ENCODE data around the gene RAN.
A peak's percentile ranks its signal among the peaks of the same experiment; 100 is the strongest.
"Not testable (repeated sequence)": the region's sequence is repeated elsewhere in the genome, so short reads cannot be mapped to it uniquely, and the experiment has no call there.

Gene RAN

DNA sequence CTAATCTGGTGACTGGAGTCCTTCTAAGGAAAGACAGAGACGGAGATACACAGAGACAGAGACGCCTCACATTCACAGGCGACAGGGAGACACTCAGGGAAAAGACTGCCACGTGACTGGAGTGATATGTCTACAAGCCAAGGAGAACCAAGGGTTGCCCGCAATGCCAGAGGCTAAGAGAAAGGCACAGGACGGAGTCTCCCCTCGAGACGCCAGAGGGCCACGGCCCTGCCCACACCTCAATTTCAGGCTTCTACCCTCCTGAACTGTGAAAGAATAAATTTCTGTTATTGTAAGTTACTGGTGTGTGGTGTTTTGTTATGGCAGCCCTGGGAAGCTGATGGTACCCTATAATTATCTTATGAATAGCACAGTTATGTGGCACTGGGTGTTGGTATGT, 11.6 kb upstream of the RAN start:
- Histone ChIP-seq H3K36me3 (ENCODE audit: insufficient read depth, low read length) (no peaks in the 10 kb centered on the region), H3K9me3 (ENCODE audit: low read length) (peaks cover 3% of the 10 kb centered on the region), H3K4me3 (ENCODE audit: low read length) (no peak overlapping the region), H2AFZ (ENCODE audit: low read depth, low read length) (no peak overlapping the region), H3K4me1 (ENCODE audit: insufficient read depth, low read length) (no peaks in the 10 kb centered on the region), H3K27me3 (ENCODE audit: insufficient read depth, low read length) (no peaks in the 10 kb centered on the region)

DNA sequence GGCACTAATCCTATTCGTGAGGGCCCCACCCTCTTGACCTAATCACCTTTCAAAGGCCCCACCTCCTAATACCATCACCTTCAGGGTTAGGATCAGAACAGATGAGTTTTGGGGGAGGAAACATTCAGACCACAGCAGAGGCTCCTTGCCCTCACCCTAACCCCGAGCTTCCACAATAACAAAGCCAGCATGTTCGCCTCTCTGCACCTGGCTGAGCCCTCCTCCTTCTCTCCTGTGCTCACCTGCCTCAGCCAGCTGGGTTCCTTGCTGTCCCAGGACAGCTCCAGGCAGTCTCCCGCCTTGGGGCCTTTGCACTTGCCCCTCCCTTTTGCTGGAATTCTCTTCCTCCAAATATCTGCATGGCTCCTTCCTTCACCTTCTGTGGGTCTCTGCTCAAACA, 9.7 kb upstream of the RAN start:
- Histone ChIP-seq H3K9me3 (ENCODE audit: low read length) (peaks cover 3% of the 10 kb centered on the region), H3K36me3 (ENCODE audit: insufficient read depth, low read length) (no peaks in the 10 kb centered on the region)

DNA sequence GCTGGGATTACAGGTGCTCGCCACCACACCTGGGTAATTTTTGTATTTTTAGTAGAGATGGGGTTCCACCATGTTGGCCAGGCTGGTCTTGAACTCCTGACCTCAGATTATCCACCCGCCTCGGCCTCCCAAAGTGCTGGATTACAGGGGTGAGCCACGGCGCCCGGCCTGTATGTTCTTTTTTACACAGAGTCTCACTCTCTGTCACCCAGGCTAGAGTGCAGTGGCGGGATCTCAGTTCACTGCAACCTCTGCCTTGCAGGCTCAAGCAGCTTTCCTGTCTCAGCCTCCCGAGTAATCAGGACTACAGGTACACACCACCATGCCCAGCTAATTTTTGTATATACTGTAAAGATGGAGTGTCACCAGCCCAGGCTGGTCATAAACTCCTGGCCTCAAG, 9.1 kb upstream of the RAN start:
- not testable (repeated sequence) for H3K9me3 ChIP-seq (ENCODE audit: low read length); H3K36me3 ChIP-seq (ENCODE audit: insufficient read depth, low read length); H3K4me1 ChIP-seq (ENCODE audit: insufficient read depth, low read length); H2AFZ ChIP-seq (ENCODE audit: low read depth, low read length); H3K27me3 ChIP-seq (ENCODE audit: insufficient read depth, low read length); H3K4me3 ChIP-seq (ENCODE audit: low read length)

More for the DNA sequence above, 9.7 kb upstream of the RAN start:
- Histone ChIP-seq H3K4me1 (ENCODE audit: insufficient read depth, low read length) (no peaks in the 10 kb centered on the region), H3K4me3 (ENCODE audit: low read length) (no peak overlapping the region), H3K27me3 (ENCODE audit: insufficient read depth, low read length) (no peaks in the 10 kb centered on the region), H2AFZ (ENCODE audit: low read depth, low read length) (no peak overlapping the region)

DNA sequence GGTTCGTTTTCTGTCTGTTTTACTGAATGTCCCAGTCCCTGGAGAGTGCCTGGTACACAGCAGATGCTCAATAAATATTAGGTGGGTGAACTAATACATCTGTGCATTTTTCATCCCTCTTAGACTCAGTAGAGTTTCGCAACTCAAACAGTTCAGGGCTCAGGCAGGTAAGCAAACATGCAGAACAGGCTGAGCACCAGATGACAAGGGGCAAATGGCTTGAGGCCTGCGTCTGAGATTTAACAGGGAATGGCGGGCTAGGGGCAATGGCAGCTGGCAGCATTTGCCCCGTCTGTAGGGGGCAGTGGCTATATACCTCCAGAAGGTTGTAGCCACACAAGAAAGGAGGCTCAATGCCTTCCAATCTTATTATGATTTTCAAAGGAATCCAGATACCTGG, 8.6 kb upstream of the RAN start:
- no peak overlapping the region for H3K4me3 ChIP-seq (ENCODE audit: low read length)
- no peaks in the 10 kb centered on the region for H3K27me3 ChIP-seq (ENCODE audit: insufficient read depth, low read length)
- no peaks in the 10 kb centered on the region for H3K36me3 ChIP-seq (ENCODE audit: insufficient read depth, low read length)
- no peak overlapping the region for H2AFZ ChIP-seq (ENCODE audit: low read depth, low read length)
- no peaks in the 10 kb centered on the region for H3K4me1 ChIP-seq (ENCODE audit: insufficient read depth, low read length)
- H3K9me3 ChIP-seq (ENCODE audit: low read length), result no peaks in the 10 kb centered on the region

DNA sequence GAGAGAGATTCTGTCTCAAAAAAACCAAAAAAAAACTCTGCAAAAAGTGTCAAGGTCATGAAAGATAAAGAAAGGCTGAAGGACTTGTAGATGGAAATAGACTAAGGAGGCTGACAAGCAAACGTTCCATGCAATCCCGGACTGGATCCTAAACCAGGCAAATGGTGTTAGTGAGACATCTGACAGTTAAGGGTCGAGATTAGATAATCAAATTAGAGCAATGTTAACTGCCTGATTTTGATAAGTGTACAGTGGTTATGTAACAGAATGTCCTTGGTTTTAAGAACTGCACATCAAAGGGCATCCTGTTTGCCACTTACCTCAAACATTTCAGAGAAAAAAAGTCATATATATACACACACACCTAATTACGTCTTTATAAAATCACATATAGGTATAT, 3.5 kb upstream of the RAN start:
- no peaks in the 10 kb centered on the region for H3K9me3 ChIP-seq (ENCODE audit: low read length)
- no peak overlapping the region for H2AFZ ChIP-seq (ENCODE audit: low read depth, low read length)
- no peak overlapping the region for H3K4me3 ChIP-seq (ENCODE audit: low read length)
- no peaks in the 10 kb centered on the region for H3K27me3 ChIP-seq (ENCODE audit: insufficient read depth, low read length)
- H3K36me3 ChIP-seq (ENCODE audit: insufficient read depth, low read length), result peaks cover 10% of the 10 kb centered on the region
- peaks cover 7% of the 10 kb centered on the region for H3K4me1 ChIP-seq (ENCODE audit: insufficient read depth, low read length)

DNA sequence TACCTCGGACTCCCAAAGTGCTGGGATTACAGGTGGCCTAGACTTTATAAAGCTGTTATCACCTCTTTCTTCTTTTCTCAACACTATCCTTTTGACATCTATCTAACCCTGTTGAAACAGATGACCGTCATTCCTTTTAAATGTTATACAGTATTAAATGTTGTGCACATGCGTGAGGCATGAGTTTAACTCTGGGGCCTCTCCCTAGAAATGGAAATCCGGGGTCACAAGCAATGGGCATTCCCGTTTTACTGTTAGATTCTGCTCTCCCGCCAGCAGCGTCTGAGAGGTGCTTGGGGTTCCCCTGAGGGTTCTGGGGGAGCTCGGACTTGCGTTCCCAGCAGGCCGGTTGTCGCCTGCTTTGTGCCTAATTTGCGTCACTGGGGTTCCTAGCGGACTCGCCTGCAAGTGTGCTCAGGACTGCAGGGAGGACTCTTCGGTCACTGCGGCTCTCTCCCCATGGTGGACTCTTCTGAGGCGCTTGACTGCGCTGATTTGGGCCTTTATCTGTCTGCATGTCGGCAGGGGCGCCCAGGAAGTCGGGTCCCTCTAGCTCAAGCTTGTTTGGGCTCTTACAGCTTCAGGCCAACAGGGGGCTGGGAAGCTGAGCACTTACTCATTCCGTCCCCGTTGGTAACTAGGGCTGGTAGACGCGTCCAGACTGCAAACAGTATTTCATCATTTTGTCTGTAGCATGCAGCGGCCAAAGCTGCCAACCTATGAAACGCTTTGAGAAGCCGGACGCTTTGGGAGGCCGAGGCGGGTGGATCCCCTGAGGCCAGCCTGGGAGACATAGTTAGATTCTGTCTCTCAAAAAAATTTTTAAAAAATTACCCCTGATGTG, 1.2 kb upstream of the RAN start:
- H3K9me3 ChIP-seq (ENCODE audit: low read length), result no peaks in the 10 kb centered on the region
- peak overlapping the region; percentile 67 for H2AFZ ChIP-seq (ENCODE audit: low read depth, low read length)
- no peaks in the 10 kb centered on the region for H3K27me3 ChIP-seq (ENCODE audit: insufficient read depth, low read length)
- peaks cover 32% of the 10 kb centered on the region for H3K36me3 ChIP-seq (ENCODE audit: insufficient read depth, low read length)
- H3K4me3 ChIP-seq (ENCODE audit: low read length), result no peak overlapping the region
- peaks cover 18% of the 10 kb centered on the region for H3K4me1 ChIP-seq (ENCODE audit: insufficient read depth, low read length)

DNA sequence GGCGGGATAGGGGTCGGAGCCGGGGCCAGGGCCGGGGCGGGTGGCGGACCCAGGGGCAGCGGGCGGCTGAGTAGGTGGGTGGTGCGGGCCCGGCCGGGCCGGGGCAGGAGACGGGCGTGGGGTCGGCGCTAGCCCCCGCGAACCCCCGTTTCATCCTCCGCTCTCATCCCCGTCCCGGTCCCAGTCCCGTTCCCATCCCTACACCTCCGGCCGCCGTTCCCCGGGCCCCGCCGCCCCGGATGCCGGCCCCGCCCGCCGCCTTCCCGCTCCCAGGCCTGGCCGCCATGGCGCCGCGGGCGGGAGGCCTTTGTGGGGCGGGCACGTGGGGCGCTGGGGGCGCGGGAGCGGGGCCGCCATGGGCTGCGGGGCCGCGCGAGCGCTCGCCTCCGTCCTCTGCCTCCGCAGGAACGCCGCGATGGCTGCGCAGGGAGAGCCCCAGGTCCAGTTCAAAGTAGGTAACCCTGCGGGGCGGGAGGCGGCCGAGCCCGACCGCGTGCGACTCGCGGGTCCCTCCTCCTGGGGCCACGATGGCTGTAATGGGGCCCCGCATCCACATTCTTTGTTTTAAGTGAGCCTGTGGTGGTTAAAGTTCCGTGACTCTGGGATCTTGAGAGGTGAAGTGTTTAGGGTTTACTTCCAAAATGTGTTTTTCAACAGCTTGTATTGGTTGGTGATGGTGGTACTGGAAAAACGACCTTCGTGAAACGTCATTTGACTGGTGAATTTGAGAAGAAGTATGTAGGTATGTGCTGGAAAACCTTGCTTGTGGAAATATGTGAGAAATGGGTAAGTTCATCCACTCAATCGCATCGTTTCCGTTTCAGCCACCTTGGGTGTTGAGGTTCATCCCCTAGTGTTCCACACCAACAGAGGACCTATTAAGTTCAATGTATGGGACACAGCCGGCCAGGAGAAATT, 572 bp downstream of the RAN start:
- Histone ChIP-seq H3K4me1 (ENCODE audit: insufficient read depth, low read length) (peaks cover 18% of the 10 kb centered on the region), H3K4me3 (ENCODE audit: low read length) (peak overlapping the region; percentile 68), H2AFZ (ENCODE audit: low read depth, low read length) (no peak overlapping the region), H3K27me3 (ENCODE audit: insufficient read depth, low read length) (no peaks in the 10 kb centered on the region), H3K36me3 (ENCODE audit: insufficient read depth, low read length) (peaks cover 45% of the 10 kb centered on the region), H3K9me3 (ENCODE audit: low read length) (no peaks in the 10 kb centered on the region)

DNA sequence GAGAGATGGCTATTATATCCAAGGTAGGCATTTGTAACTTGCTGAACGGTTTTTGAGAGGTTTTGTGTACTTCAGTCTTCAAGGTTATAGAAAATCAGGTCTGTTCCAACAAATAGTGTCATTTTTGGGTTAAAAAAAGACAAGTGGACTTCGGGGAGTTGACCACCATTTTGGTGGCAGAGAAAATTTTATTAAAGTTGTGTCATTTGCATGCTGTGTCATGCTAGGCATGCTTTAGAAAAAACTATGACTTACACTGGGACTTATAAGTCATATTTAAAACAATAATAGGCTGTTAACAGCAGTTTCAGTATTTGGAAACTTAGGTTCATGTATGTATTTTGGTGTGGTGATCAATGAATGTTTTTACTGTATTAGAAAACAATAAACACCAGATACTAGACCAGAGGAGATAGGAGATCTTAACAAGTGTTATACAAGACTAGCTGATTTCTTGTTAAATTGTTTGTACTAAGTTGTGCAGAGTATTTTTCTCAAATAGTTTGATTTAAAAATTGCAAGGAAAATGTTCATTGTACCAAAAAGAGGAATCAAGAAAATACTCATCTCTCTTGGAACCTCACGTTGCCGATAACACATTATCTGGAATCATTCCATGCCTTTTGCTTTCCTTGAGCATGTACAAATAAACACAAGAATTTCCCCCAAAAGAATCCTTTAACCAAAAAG, 1.4 kb downstream of the RAN start:
- Histone ChIP-seq H3K9me3 (ENCODE audit: low read length) (no peaks in the 10 kb centered on the region), H3K36me3 (ENCODE audit: insufficient read depth, low read length) (peaks cover 45% of the 10 kb centered on the region), H2AFZ (ENCODE audit: low read depth, low read length) (no peak overlapping the region), H3K4me3 (ENCODE audit: low read length) (peak overlapping the region; percentile 68), H3K27me3 (ENCODE audit: insufficient read depth, low read length) (no peaks in the 10 kb centered on the region), H3K4me1 (ENCODE audit: insufficient read depth, low read length) (peaks cover 18% of the 10 kb centered on the region)

DNA sequence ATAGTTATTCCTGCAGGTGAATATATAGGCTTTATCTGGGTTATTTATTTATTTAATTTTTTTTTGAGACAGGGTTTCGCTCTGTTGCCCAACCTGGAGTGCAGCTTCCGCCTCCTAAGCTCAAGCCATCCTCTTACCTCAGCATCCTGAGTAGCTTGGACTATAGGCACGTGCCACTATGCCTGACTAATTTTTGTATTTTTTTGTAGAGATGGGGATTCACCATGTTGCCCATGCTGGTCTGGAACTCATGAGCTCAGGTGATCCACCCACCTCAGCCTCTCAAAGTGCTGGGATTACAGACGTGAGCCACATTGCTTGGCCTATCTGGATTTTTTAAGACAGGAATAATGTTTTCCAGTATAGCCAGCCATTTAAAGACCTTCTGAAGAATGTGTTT, 2.0 kb downstream of the RAN start:
- Histone ChIP-seq H3K9me3 (ENCODE audit: low read length) (no peaks in the 10 kb centered on the region), H3K36me3 (ENCODE audit: insufficient read depth, low read length) (peaks cover 45% of the 10 kb centered on the region), H3K27me3 (ENCODE audit: insufficient read depth, low read length) (no peaks in the 10 kb centered on the region), H3K4me1 (ENCODE audit: insufficient read depth, low read length) (peaks cover 18% of the 10 kb centered on the region), H3K4me3 (ENCODE audit: low read length) (peak overlapping the region; percentile 68), H2AFZ (ENCODE audit: low read depth, low read length) (no peak overlapping the region)

DNA sequence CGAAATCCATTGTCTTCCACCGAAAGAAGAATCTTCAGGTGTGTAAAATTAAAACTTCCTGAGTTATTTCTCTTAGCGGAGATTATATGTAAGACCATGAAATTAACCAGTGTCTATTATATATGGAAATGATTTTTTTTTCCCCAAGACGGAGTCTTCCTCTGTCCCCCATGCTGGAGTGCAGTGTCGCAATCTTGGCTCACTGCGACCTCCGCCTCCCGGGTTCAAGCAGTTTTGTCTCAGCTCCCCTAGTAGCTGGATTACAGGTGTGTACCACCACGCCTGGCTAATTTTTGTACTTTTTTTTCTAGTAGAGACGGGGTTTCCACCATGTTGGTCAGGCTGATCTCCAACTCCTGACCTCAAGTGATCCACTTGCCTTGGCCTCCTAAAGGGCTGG, 2.8 kb downstream of the RAN start:
- Histone ChIP-seq H3K27me3 (ENCODE audit: insufficient read depth, low read length) (no peaks in the 10 kb centered on the region), H3K4me3 (ENCODE audit: low read length) (no peak overlapping the region), H3K4me1 (ENCODE audit: insufficient read depth, low read length) (peaks cover 18% of the 10 kb centered on the region), H2AFZ (ENCODE audit: low read depth, low read length) (no peak overlapping the region), H3K36me3 (ENCODE audit: insufficient read depth, low read length) (peaks cover 45% of the 10 kb centered on the region), H3K9me3 (ENCODE audit: low read length) (no peaks in the 10 kb centered on the region)

DNA sequence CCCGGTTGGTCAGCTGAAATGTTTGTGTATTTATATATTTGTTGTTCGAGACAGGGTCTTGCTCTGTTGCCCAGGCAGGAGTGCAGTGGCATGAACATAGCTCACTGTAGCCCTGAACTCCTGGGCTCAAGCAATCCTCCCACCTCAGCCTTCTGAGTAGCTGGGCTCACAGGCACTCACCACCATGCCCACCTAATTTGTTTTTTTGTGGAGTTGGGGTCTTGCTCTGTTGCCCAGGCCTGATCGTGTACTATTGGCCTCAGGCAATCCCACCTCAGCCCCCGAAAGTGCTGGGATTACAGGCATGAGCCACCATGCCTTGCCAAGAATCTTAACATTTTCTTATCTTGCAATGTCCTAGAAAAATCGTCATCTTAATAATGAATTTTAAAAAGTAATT, 3.3 kb downstream of the RAN start:
- Histone ChIP-seq H3K4me1 (ENCODE audit: insufficient read depth, low read length) (peaks cover 18% of the 10 kb centered on the region), H2AFZ (ENCODE audit: low read depth, low read length) (no peak overlapping the region), H3K36me3 (ENCODE audit: insufficient read depth, low read length) (peaks cover 45% of the 10 kb centered on the region), H3K27me3 (ENCODE audit: insufficient read depth, low read length) (no peaks in the 10 kb centered on the region), H3K9me3 (ENCODE audit: low read length) (no peaks in the 10 kb centered on the region), H3K4me3 (ENCODE audit: low read length) (no peak overlapping the region)

DNA sequence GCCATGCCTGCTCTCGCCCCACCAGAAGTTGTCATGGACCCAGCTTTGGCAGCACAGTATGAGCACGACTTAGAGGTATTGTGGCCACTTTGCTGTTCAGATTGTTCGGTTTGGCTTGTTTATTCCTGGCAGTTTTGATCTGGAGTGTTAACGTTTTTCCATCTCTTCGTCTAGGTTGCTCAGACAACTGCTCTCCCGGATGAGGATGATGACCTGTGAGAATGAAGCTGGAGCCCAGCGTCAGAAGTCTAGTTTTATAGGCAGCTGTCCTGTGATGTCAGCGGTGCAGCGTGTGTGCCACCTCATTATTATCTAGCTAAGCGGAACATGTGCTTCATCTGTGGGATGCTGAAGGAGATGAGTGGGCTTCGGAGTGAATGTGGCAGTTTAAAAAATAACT, 3.8 kb downstream of the RAN start:
- not testable (repeated sequence) for H3K4me3 ChIP-seq (ENCODE audit: low read length)

DNA sequence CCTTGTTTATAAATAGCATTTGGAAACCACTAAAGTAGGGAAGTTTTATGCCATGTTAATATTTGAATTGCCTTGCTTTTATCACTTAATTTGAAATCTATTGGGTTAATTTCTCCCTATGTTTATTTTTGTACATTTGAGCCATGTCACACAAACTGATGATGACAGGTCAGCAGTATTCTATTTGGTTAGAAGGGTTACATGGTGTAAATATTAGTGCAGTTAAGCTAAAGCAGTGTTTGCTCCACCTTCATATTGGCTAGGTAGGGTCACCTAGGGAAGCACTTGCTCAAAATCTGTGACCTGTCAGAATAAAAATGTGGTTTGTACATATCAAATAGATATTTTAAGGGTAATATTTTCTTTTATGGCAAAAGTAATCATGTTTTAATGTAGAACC, 4.4 kb downstream of the RAN start:
- H2AFZ ChIP-seq (ENCODE audit: low read depth, low read length), result no peak overlapping the region
- H3K27me3 ChIP-seq (ENCODE audit: insufficient read depth, low read length), result no peaks in the 10 kb centered on the region
- peaks cover 18% of the 10 kb centered on the region for H3K4me1 ChIP-seq (ENCODE audit: insufficient read depth, low read length)
- peaks cover 45% of the 10 kb centered on the region for H3K36me3 ChIP-seq (ENCODE audit: insufficient read depth, low read length)
- no peaks in the 10 kb centered on the region for H3K9me3 ChIP-seq (ENCODE audit: low read length)
- no peak overlapping the region for H3K4me3 ChIP-seq (ENCODE audit: low read length)

More for the DNA sequence above, 3.8 kb downstream of the RAN start:
- H2AFZ ChIP-seq (ENCODE audit: low read depth, low read length); H3K9me3 ChIP-seq (ENCODE audit: low read length); H3K27me3 ChIP-seq (ENCODE audit: insufficient read depth, low read length): not testable (repeated sequence)
- Histone ChIP-seq H3K4me1 (ENCODE audit: insufficient read depth, low read length) (peaks cover 18% of the 10 kb centered on the region), H3K36me3 (ENCODE audit: insufficient read depth, low read length) (peaks cover 45% of the 10 kb centered on the region)

Data from neuron (in vitro differentiated cells).